NB4 (cell line): ENCODE data around the gene EHD2.
"Not testable (repeated sequence)": the region's sequence is repeated elsewhere in the genome, so short reads cannot be mapped to it uniquely, and the experiment has no call there.

Experiments used
- DNase-seq: peaks from one replicate; pipeline ENCODE4 v3.0.0; 2010; ENCODE audit warnings: low read depth
- H3K4me3 ChIP-seq: one replicate; pipeline ENCODE4 v1.5.1; 2011; ENCODE audit warnings: mild to moderate bottlenecking, low read depth, low read length, moderate library complexity
- CTCF ChIP-seq: IDR thresholded peaks from one replicate; pipeline ENCODE4 v1.5.1; 2012; ENCODE audit warnings: low read depth, low read length
- MAX ChIP-seq: IDR thresholded peaks from 2 replicates; pipeline ENCODE4 v1.6.1; 2011; ENCODE audit warnings: low read depth, low read length
- MYC ChIP-seq: IDR thresholded peaks from 2 replicates; pipeline ENCODE4 v1.6.1; 2011; ENCODE audit warnings: low read depth, low read length
- POLR2A ChIP-seq: IDR thresholded peaks from 2 replicates; pipeline ENCODE4 v1.6.1; 2011; ENCODE audit warnings: mild to moderate bottlenecking; ENCODE audit not compliant: insufficient read length; ENCODE audit errors: extremely low read depth

EHD2 gene

GRCh38 chr19:47740866-47741519 lies 27.8 kb downstream of the EHD2 start:
- no peak for DNase-seq
- TF ChIP-seq CTCF (no peak), MYC (no peak), MAX (no peak), POLR2A (no peak)
- no peak overlapping the region for H3K4me3 ChIP-seq

GRCh38 chr19:47741544-47742140 lies 28.4 kb downstream of the EHD2 start:
- no peak for TF ChIP-seq MAX
- no peak for TF ChIP-seq CTCF
- TF ChIP-seq POLR2A = no peak
- no peak for TF ChIP-seq MYC
- H3K4me3 ChIP-seq = no peak overlapping the region
- DNase-seq = no peak

GRCh38 chr19:47742634-47743033 lies 29.4 kb downstream of the EHD2 start:
- no peak for DNase-seq
- no peak for TF ChIP-seq MAX
- TF ChIP-seq CTCF = no peak
- TF ChIP-seq POLR2A = no peak
- TF ChIP-seq MYC = no peak
- H3K4me3 ChIP-seq = no peak overlapping the region

- peak within 1 kb of the TSS; percentile 86 for H3K4me3 ChIP-seq
- TF ChIP-seq CTCF = no peak
- TF ChIP-seq MYC = peak; percentile 94
- TF ChIP-seq MAX = peak; percentile 78
- TF ChIP-seq POLR2A = peak; percentile 98
- DNase-seq = peak; percentile 100
Observed at GRCh38 chr19:47745010-47745901, 32.0 kb downstream of the EHD2 start, which contains the start of gene NOP53. Gene NOP53 (plus strand): TSS chr19:47745546. CDS start chr19:47745560, 14 bp downstream.

- H3K4me3 ChIP-seq = peak overlapping the region; percentile 86
- DNase-seq = not testable (repeated sequence)
Observed at GRCh38 chr19:47746129-47746528, 32.9 kb downstream of the EHD2 start.

- no peak for TF ChIP-seq POLR2A
- DNase-seq = no peak
- no peak overlapping the region for H3K4me3 ChIP-seq
Observed at GRCh38 chr19:47749326-47749725, 36.1 kb downstream of the EHD2 start.
